ENCODE measurements around the gene ZC3H18.

DNA sequence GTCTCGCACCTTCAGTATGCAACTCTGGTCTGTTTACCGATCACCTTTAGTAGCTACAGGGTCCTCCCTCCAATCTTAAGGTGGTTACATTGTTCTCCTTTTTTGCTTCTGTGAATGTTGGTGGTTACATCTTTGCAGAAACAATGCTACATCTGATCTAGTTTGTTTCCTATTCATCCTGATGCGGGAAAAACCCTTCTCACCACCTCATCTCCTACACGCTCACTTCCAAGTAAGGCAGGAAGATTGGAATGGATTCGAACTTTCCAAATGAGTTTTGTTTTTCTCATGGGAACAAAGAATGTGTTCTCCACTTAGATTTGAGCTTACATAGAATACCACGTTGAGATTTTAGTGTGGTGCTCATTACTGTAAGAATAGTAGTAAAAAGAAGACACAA lies 14.5 kb downstream of the ZC3H18 start:
- TF ChIP-seq, protein P1, sequence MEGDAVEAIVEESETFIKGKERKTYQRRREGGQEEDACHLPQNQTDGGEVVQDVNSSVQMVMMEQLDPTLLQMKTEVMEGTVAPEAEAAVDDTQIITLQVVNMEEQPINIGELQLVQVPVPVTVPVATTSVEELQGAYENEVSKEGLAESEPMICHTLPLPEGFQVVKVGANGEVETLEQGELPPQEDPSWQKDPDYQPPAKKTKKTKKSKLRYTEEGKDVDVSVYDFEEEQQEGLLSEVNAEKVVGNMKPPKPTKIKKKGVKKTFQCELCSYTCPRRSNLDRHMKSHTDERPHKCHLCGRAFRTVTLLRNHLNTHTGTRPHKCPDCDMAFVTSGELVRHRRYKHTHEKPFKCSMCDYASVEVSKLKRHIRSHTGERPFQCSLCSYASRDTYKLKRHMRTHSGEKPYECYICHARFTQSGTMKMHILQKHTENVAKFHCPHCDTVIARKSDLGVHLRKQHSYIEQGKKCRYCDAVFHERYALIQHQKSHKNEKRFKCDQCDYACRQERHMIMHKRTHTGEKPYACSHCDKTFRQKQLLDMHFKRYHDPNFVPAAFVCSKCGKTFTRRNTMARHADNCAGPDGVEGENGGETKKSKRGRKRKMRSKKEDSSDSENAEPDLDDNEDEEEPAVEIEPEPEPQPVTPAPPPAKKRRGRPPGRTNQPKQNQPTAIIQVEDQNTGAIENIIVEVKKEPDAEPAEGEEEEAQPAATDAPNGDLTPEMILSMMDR (IDR thresholded peaks at IDR 0.05): no peak
- TF ChIP-seq POLR2AphosphoS5 (IDR thresholded peaks at IDR 0.05) (no peak), POLR2A (IDR thresholded peaks at IDR 0.05) (no peak)

All from breast epithelium (tissue), 3 donors.